GM21786 (cell line): Measurements from ENCODE around the gene TTC33.

Source experiments
- ATAC-seq: cut with Tn5 transposase; IDR thresholded peaks from one replicate; pipeline ENCODE4 v1.9.1; 2021; ENCODE audit not compliant: unreplicated experiment

Gene TTC33

GRCh38 chr5:40618926-40619325, 136.8 kb downstream of the TTC33 start:
- ATAC-seq, result no peak

- ATAC-seq, result no peak
Observed at GRCh38 chr5:40616781-40617180, 139.0 kb downstream of the TTC33 start.

- ATAC-seq, result no peak
Observed at GRCh38 chr5:40615586-40616170, 140.1 kb downstream of the TTC33 start.

DNA sequence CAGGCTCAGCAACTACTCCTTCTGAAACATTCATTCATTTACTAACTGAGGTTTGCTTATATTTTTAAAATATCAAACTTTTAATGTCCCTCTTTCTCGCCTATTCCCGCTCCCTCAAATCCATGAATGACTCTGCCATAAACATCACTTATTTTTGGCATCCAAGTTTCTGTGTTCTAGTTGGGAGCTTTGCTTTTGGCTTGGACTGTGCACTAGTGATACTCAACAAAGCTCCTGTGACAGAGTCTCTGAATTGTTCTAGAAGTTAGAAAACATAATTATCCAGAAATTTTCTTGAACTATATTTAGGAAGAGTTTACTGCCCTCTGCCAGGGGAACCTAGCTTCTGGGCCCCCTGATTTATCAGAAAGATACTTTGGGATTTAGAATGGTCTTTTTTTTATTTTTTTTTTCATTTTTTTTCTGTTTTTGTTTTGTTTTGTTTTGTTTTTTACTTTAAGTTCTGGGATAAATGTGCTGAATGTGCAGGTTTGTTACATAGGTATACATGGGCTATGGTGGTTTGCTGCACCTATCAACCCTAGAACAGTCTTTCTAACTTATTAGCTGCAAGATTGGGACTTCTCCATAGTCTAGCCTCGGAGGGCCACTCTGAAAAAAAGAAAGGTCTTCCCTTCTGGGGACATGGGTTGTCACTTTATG, 140.7 kb downstream of the TTC33 start:
- no peak for ATAC-seq

DNA sequence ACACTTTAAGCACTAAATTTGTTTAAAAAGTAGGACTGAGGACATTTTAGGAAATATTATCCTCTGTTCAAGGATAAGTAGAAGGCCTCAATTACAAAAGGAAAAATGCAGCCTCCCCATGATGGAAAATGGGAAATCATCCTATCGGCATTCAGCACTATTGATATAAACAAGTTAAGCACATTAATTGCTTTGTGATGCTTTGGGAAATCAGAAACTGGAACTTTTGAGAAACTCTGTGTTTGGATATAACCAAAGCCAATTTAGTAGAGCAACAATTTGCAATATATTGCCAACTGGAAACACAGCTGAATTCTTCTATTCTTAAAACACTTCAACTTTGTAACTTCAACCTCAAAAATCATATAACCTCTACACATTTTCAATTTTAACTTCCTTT, 141.3 kb downstream of the TTC33 start:
- ATAC-seq, result no peak

- no peak for ATAC-seq
Observed at GRCh38 chr5:40607202-40607601, 148.6 kb downstream of the TTC33 start.

GRCh38 chr5:40606077-40606765, 149.5 kb downstream of the TTC33 start:
- ATAC-seq, result no peak

GRCh38 chr5:40605295-40605958, 150.3 kb downstream of the TTC33 start:
- ATAC-seq, result no peak

DNA sequence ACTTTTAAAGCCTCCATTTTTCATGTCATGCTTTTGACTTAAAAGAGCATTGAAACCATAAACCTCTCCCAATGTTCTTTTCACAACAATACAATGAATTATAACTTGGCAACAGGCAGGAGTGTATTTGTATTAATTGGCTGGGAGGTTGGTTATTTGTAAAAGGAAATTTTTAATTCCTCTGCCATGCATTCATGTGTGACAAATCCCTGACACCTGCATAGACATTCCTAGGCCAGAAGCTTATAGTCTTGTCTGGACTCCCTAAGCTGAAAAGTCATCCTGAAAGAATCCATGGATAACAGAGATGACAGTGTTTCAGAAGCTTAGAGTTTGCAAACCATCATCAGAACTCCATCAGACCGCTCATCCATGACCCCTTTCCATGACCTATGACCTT, 152.4 kb downstream of the TTC33 start:
- no peak for ATAC-seq

- no peak for ATAC-seq
Observed at GRCh38 chr5:40601198-40601868, 154.4 kb downstream of the TTC33 start.

DNA sequence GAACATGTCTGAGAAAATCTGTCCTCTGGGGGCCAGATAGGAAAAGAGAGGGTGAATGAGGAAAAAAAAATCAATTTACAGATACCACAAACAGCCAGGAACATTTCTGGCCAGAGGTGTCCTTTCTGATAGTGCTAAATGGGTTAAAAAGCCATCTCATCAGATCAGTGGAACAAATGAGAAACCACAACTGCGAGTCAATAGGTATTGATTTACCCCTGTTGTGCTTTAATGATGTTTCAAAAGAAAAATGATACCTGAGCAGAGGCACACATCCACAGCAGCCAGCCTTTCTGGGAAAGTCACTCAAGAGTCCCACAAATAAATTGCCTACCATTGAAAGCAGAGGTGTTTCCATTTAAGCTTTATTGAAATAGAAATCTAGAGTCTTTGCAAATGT, 155.4 kb downstream of the TTC33 start:
- no peak for ATAC-seq

- ATAC-seq, result no peak
Observed at GRCh38 chr5:40599676-40600075, 156.1 kb downstream of the TTC33 start.

DNA sequence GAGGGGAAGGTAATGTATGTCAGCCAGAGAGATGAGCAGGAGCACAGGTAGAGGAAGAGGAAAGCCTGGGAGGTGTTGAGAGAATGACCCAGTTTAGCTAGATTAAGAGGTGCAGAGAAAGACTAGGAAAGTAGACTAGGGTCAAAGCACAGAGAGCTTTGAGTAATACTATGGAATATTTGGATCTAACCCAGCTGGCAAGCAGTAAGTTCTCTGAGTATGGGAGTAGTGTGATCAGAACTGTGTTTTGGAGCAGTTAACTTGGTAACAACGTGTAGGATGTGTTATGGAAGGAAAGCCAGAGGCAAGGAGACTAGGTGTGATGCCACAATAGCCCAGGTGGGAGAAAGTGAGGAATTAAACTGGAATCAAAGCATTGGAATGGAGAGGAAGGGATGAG, 160.9 kb downstream of the TTC33 start:
- no peak for ATAC-seq

DNA sequence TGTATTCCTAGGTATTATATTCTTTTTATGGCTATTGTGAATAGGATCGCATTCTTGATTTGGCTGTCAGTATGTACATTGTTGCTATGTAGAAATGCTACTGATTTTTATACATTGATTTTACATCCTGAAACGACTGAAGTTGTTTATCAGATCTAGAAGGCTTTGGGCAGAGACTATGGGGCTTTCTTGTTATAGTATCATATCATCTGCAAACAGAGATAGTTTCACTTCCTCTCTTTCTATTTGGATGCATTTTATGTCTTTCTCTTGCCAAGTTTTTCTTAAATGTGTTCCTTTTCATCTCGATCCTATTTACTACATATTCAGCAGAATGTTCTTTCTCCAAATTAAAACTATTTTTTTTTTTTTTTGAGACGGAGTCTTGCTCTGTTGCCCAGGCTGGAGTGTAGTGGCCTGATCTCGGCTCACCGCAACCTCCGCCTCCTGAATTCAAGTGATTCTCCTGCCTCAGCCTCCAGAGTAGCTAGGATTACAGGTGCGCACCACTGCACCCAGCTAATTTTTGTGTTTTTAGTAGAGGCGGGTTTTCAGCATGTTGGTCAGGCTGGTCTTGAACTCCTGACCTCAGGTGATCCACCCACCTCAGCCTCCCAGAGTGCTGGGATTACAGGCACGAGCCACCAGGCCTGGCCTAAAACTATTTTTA, 163.9 kb downstream of the TTC33 start:
- peak; percentile 97 for ATAC-seq

- no peak for ATAC-seq
Observed at GRCh38 chr5:40587376-40587775, 168.4 kb downstream of the TTC33 start.

- ATAC-seq, result no peak
Observed at GRCh38 chr5:40585537-40586267, 170.1 kb downstream of the TTC33 start.

GRCh38 chr5:40584054-40584453, 171.7 kb downstream of the TTC33 start:
- no peak for ATAC-seq

DNA sequence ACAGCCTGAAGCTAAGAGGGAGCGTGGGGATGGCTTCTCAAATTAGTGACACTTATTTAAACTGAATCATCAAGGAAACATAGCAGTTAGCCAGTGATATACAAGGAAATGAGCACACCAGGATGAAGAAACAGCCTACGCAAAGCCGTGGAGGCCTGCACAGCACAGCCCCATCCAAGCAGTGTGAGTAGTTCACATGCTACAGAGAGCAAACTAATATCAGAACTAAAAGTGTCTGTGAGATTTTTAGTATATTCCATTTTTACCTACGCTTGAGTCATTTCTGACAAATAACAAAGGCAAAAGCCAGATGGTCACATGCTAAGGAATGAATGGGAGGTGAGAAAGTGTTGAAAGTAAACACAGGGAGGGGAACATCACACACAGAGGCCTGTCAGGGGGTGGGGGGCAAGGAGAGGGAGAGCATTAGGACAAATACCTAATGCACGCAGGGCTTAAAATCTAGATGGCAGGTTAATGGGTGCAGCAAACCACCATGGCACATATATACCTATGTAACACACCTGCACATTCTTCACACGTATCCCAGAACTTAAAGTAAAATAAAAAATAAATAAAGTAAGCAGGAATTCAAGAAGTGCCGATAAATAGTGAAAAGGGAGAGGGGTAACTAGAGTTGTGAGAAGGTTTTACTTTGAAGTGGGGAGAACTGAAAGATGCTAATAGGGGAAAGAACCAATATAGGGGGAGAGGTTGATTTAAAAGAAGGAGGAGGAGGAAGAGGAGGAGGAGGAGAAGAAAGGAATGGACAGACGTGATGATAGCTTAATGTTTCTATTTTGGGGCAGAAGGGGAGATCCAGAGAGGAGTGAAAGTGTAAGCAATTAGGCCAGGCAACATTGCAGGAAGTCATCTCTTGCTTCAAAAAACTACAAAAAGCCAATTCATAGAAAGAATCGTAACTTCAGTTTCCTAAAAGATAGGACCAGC, 177.0 kb downstream of the TTC33 start:
- peak; percentile 95 for ATAC-seq

GRCh38 chr5:40577718-40578117, 178.0 kb downstream of the TTC33 start:
- no peak for ATAC-seq
